ENCODE data around the gene SLC35D2. TPM values are rescaled to one million over a fixed set of nuclear protein-coding genes. Genes with fewer than 3 reads are reported as not detected.
A peak's percentile ranks its signal among the peaks of the same experiment; 100 is the strongest.

SLC35D2 gene
- total RNA-seq, 1 experiment from 2014 or later, result 19.0 TPM

DNA sequence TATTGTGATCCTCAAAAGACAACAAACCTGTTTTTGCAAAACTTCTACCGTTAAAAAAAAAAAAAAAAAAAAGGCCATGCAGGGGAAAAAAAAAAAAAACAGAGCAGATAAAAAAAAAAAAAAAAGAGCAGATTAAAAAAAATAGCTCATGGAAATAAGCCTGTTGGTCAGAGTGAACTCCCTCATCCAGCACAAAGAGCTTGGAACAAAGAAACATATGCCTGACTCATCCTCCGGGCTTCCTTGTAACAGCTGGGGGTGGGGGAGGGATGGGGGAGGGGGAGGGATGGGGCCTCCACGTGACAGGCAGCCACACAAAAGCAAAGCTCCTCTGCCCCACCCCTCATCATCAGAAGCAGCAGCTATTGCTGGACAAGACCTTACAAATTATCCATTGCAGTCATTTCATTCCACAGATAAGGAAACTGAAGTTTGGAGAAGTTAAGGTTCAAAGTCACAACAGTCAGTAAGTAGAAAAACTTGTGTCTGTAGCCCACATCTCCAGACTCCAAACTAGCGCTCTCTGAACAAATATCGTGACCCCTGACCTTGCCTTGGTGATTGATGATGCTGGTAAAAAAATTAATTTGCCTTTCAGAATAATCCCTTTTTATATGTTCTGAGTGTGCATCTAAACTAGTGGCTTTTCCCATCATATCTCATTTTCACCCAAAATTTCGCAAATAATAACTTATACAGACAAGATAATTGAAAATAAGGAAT lies 38.9 kb downstream of the SLC35D2 start:
- Histone ChIP-seq H3K79me1 (ENCODE audit: insufficient read depth, low read depth, low read length, poor library complexity, severe bottlenecking) (no peaks in the 10 kb centered on the region), H3K79me2 (ENCODE audit: insufficient read depth, low read length) (no peaks in the 10 kb centered on the region), H3K27me3 (ENCODE audit: insufficient read depth, low read length) (no peaks in the 10 kb centered on the region), H3K56ac (ENCODE audit: insufficient read length, low read depth, low read length) (no peak overlapping the region), H2BK120ac (ENCODE audit: low read depth, low read length, poor library complexity, severe bottlenecking) (peak overlapping the region; percentile 29), H2BK20ac (ENCODE audit: low read depth, low read length, poor library complexity, severe bottlenecking) (no peak overlapping the region), H3K4ac (ENCODE audit: low read depth, low read length) (no peak overlapping the region), H2BK12ac (ENCODE audit: insufficient read length, low read depth, low read length) (no peak overlapping the region), H3K23ac (ENCODE audit: insufficient read length, low read depth, low read length) (no peak overlapping the region), H2BK5ac (ENCODE audit: insufficient read length, low read length) (no peak overlapping the region), H2AFZ (ENCODE audit: low read length) (no peak overlapping the region), H3K23me2 (ENCODE audit: insufficient read length, low read depth, low read length, poor library complexity, severe bottlenecking) (no peaks in the 10 kb centered on the region), H4K20me1 (ENCODE audit: control insufficient read depth, insufficient read depth, insufficient read length) (no peaks in the 10 kb centered on the region), H4K91ac (ENCODE audit: insufficient read length, low read depth, low read length) (no peak overlapping the region), H2BK15ac (ENCODE audit: low read depth, low read length) (no peak overlapping the region), H3K9me3 (ENCODE audit: control insufficient read depth, low read depth, low read length) (peaks cover 3% of the 10 kb centered on the region), H3K18ac (ENCODE audit: insufficient read length, low read depth, low read length) (no peak overlapping the region), H3K4me2 (ENCODE audit: insufficient read depth, insufficient read length, low read length) (no peak overlapping the region), H3K14ac (ENCODE audit: insufficient read depth, low read length) (no peak overlapping the region), H3T11ph (ENCODE audit: low read length) (no peak overlapping the region), H3K4me1 (ENCODE audit: insufficient read depth, low read length) (peaks cover 9% of the 10 kb centered on the region), H3K27ac (ENCODE audit: insufficient read length, low read depth, low read length) (no peak overlapping the region), H3K9ac (ENCODE audit: extremely low read depth, insufficient read length, low read length) (no peak overlapping the region), H2AK5ac (ENCODE audit: insufficient read length, low read length) (no peak overlapping the region), H4K5ac (ENCODE audit: insufficient read length, low read depth, low read length) (no peak overlapping the region), H4K8ac (replicated peaks; ENCODE audit: insufficient read length, low read depth, low read length) (no peak overlapping the region)
- no CpG with 5 or more reads among the region's 6 CpGs for WGBS (ENCODE audit: extremely low coverage, insufficient read length, low lambda C conversion rate)
- peaks cover 0 to 9% (median 5%) of the 10 kb centered on the region in 3 experiments; a peak in 6 of 7 replicates for H3K36me3 Mint-ChIP-seq (ENCODE audit: insufficient read depth in 1 of 3, low read depth in 3 of 3)
- H3K27ac Mint-ChIP-seq, result 0 out of 7 replicates have a peak overlapping the region, but pooled peaks of 2 of the 3 experiments have one; percentile 61 to 79
- H3K4me1 Mint-ChIP-seq, result peaks cover 39 to 53% of the 10 kb centered on the region in 2 experiments
- peaks cover 4 to 6% of the 10 kb centered on the region in 2 experiments; a peak in 4 of 5 replicates for H3K9me3 Mint-ChIP-seq
- H3K4me3 Mint-ChIP-seq, result no peak overlapping the region
- DNase-seq, result peak; percentile 86
- TF ChIP-seq, protein P1, sequence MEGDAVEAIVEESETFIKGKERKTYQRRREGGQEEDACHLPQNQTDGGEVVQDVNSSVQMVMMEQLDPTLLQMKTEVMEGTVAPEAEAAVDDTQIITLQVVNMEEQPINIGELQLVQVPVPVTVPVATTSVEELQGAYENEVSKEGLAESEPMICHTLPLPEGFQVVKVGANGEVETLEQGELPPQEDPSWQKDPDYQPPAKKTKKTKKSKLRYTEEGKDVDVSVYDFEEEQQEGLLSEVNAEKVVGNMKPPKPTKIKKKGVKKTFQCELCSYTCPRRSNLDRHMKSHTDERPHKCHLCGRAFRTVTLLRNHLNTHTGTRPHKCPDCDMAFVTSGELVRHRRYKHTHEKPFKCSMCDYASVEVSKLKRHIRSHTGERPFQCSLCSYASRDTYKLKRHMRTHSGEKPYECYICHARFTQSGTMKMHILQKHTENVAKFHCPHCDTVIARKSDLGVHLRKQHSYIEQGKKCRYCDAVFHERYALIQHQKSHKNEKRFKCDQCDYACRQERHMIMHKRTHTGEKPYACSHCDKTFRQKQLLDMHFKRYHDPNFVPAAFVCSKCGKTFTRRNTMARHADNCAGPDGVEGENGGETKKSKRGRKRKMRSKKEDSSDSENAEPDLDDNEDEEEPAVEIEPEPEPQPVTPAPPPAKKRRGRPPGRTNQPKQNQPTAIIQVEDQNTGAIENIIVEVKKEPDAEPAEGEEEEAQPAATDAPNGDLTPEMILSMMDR (conservative IDR thresholded peaks at IDR 0.05), result no peak
- no peaks in the 10 kb centered on the region for H3K27me3 Mint-ChIP-seq (ENCODE audit: low read depth)
